ENCODE data around the gene NAA38.

Gene NAA38

DNA sequence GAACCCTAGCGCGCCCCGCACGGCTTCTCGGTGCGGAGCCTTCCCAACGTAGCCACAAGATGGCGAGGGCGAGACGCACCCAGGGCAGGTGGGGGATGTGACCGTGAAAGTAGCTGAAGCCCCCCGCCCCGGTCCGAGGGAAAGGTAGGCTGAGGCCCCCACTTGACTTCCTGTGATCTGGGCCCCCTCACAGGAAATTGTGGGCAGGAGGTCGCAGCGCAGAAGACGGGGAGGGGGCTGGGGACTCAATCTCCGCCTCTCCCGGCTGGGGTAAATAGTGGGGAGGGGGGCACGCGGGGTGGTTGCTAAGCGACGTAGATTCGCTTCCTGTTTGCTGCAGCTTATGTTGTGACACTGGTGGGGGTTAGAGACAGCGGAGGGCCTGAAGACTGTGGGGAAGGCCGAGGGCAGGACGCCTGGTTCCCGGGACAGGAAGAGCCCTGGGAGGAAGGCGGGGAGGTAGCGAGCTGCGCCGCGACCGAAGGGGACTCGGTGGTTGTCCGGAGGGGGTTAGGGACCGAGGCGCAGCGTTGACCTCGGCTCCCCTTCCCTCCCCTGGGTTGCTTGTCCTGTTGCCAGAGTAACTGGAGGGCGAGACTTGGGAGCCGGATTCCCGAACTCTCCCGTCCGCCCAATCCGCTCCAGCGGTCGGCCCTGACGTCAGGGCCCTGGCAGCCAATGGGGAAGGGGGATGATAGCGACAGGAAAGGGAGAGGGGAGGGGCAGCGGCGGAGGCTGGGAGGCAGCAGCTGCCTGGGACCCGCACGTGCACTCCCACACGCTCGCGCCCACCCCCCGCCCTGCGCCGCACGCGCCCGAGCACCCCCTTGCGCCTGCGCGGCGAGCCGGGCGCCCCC lies 22.2 kb downstream of the NAA38 start:
- peak overlapping the region; percentile 100 for H3K27ac ChIP-seq (ENCODE audit: extremely low read depth, low read depth, low read length)
- ChIA-PET POLR2A (interaction anchor here (0.6 to 6.1 kb wide), 15 partner anchors 9 to 338 kb away, joined by 3 to 56 read pairs (median 3); partner anchors contain the start of genes CNTROB, CYB5D1, NAA38 and TMEM88), CTCF (interaction anchor here (0.6 to 3.4 kb wide), 31 partner anchors 8 to 235 kb away, joined by 3 to 16 read pairs (median 4); partner anchors contain the start of gene NAA38)
- TF ChIP-seq, protein P1, sequence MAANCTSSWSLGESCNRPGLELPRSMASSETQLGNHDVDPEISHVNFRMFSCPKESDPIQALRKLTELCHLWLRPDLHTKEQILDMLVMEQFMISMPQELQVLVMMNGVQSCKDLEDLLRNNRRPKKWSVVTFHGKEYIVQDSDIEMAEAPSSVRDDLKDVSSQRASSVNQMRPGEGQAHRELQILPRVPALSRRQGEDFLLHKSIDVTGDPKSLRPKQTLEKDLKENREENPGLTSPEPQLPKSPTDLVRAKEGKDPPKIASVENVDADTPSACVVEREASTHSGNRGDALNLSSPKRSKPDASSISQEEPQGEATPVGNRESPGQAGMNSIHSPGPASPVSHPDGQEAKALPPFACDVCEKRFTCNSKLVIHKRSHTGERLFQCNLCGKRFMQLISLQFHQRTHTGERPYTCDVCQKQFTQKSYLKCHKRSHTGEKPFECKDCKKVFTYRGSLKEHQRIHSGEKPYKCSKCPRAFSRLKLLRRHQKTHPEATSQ (tag by site-specific recombination; IDR thresholded peaks at IDR 0.05), result 0 out of 2 replicates have a peak, but pooled peaks have one; percentile 15
- TF ChIP-seq ZNF654 (tag by site-specific recombination; IDR thresholded peaks at IDR 0.05; ENCODE audit: low read depth) (peak; percentile 66), ZNF707 (tag by site-specific recombination; IDR thresholded peaks at IDR 0.05) (no peak), ZNF558 (tag by site-specific recombination; IDR thresholded peaks at IDR 0.05) (no peak; the same call in 1 of the 2 replicates), ZNF791 (tag by site-specific recombination; IDR thresholded peaks at IDR 0.05) (no peak), ZNF146 (tag by site-specific recombination; IDR thresholded peaks at IDR 0.05) (no peak), ZEB2 (tag by site-specific recombination; IDR thresholded peaks at IDR 0.05) (peak; percentile 93), ZNF214 (tag by site-specific recombination; IDR thresholded peaks at IDR 0.05; ENCODE audit: borderline replicate concordance) (no peak), ZNF510 (tag by site-specific recombination; IDR thresholded peaks at IDR 0.05; ENCODE audit: insufficient replicate concordance) (no peak), GLI4 (tag by site-specific recombination; IDR thresholded peaks at IDR 0.05) (0 out of 2 replicates have a peak, but pooled peaks have one; percentile 32), ZNF394 (tag by site-specific recombination; IDR thresholded peaks at IDR 0.05; ENCODE audit: borderline replicate concordance) (0 out of 2 replicates have a peak, but pooled peaks have one; percentile 43), ZNF138 (tag by site-specific recombination; IDR thresholded peaks at IDR 0.05; ENCODE audit: borderline replicate concordance) (no peak), ZNF501 (tag by site-specific recombination; IDR thresholded peaks at IDR 0.05) (peak; percentile 75), ZNF155 (tag by site-specific recombination; IDR thresholded peaks at IDR 0.05) (no peak), ZFHX2 (tag by site-specific recombination; conservative IDR thresholded peaks at IDR 0.05) (peak; percentile 94), GLIS2 (tag by site-specific recombination; IDR thresholded peaks at IDR 0.05) (peak; percentile 92), ZBTB1 (tag by site-specific recombination; IDR thresholded peaks at IDR 0.05) (peak; percentile 85), ZNF2 (tag by site-specific recombination; IDR thresholded peaks at IDR 0.05) (peak; percentile 71)
- TF ChIP-seq, protein P2, sequence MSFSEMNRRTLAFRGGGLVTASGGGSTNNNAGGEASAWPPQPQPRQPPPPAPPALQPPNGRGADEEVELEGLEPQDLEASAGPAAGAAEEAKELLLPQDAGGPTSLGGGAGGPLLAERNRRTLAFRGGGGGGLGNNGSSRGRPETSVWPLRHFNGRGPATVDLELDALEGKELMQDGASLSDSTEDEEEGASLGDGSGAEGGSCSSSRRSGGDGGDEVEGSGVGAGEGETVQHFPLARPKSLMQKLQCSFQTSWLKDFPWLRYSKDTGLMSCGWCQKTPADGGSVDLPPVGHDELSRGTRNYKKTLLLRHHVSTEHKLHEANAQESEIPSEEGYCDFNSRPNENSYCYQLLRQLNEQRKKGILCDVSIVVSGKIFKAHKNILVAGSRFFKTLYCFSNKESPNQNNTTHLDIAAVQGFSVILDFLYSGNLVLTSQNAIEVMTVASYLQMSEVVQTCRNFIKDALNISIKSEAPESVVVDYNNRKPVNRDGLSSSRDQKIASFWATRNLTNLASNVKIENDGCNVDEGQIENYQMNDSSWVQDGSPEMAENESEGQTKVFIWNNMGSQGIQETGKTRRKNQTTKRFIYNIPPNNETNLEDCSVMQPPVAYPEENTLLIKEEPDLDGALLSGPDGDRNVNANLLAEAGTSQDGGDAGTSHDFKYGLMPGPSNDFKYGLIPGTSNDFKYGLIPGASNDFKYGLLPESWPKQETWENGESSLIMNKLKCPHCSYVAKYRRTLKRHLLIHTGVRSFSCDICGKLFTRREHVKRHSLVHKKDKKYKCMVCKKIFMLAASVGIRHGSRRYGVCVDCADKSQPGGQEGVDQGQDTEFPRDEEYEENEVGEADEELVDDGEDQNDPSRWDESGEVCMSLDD (tag by site-specific recombination; IDR thresholded peaks at IDR 0.05), result peak; percentile 35
- TF ChIP-seq, protein P3, sequence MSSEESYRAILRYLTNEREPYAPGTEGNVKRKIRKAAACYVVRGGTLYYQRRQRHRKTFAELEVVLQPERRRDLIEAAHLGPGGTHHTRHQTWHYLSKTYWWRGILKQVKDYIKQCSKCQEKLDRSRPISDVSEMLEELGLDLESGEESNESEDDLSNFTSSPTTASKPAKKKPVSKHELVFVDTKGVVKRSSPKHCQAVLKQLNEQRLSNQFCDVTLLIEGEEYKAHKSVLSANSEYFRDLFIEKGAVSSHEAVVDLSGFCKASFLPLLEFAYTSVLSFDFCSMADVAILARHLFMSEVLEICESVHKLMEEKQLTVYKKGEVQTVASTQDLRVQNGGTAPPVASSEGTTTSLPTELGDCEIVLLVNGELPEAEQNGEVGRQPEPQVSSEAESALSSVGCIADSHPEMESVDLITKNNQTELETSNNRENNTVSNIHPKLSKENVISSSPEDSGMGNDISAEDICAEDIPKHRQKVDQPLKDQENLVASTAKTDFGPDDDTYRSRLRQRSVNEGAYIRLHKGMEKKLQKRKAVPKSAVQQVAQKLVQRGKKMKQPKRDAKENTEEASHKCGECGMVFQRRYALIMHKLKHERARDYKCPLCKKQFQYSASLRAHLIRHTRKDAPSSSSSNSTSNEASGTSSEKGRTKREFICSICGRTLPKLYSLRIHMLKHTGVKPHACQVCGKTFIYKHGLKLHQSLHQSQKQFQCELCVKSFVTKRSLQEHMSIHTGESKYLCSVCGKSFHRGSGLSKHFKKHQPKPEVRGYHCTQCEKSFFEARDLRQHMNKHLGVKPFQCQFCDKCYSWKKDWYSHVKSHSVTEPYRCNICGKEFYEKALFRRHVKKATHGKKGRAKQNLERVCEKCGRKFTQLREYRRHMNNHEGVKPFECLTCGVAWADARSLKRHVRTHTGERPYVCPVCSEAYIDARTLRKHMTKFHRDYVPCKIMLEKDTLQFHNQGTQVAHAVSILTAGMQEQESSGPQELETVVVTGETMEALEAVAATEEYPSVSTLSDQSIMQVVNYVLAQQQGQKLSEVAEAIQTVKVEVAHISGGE (tag by site-specific recombination; conservative IDR thresholded peaks at IDR 0.05; ENCODE audit: low read depth), result peak; percentile 93
- TF ChIP-seq, protein P4, sequence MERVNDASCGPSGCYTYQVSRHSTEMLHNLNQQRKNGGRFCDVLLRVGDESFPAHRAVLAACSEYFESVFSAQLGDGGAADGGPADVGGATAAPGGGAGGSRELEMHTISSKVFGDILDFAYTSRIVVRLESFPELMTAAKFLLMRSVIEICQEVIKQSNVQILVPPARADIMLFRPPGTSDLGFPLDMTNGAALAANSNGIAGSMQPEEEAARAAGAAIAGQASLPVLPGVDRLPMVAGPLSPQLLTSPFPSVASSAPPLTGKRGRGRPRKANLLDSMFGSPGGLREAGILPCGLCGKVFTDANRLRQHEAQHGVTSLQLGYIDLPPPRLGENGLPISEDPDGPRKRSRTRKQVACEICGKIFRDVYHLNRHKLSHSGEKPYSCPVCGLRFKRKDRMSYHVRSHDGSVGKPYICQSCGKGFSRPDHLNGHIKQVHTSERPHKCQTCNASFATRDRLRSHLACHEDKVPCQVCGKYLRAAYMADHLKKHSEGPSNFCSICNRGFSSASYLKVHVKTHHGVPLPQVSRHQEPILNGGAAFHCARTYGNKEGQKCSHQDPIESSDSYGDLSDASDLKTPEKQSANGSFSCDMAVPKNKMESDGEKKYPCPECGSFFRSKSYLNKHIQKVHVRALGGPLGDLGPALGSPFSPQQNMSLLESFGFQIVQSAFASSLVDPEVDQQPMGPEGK (tag by site-specific recombination; IDR thresholded peaks at IDR 0.05), result peak; percentile 100
- TF ChIP-seq, protein P5, sequence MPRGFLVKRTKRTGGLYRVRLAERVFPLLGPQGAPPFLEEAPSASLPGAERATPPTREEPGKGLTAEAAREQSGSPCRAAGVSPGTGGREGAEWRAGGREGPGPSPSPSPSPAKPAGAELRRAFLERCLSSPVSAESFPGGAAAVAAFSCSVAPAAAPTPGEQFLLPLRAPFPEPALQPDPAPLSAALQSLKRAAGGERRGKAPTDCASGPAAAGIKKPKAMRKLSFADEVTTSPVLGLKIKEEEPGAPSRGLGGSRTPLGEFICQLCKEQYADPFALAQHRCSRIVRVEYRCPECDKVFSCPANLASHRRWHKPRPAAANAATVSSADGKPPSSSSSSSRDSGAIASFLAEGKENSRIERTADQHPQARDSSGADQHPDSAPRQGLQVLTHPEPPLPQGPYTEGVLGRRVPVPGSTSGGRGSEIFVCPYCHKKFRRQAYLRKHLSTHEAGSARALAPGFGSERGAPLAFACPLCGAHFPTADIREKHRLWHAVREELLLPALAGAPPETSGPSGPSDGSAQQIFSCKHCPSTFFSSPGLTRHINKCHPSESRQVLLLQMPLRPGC (tag by site-specific recombination; IDR thresholded peaks at IDR 0.05), result 0 out of 2 replicates have a peak, but pooled peaks have one; percentile 16
- TF ChIP-seq, protein P6, sequence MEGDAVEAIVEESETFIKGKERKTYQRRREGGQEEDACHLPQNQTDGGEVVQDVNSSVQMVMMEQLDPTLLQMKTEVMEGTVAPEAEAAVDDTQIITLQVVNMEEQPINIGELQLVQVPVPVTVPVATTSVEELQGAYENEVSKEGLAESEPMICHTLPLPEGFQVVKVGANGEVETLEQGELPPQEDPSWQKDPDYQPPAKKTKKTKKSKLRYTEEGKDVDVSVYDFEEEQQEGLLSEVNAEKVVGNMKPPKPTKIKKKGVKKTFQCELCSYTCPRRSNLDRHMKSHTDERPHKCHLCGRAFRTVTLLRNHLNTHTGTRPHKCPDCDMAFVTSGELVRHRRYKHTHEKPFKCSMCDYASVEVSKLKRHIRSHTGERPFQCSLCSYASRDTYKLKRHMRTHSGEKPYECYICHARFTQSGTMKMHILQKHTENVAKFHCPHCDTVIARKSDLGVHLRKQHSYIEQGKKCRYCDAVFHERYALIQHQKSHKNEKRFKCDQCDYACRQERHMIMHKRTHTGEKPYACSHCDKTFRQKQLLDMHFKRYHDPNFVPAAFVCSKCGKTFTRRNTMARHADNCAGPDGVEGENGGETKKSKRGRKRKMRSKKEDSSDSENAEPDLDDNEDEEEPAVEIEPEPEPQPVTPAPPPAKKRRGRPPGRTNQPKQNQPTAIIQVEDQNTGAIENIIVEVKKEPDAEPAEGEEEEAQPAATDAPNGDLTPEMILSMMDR (tag by site-specific recombination; IDR thresholded peaks at IDR 0.05), result peak; percentile 97

More for the DNA sequence above, 22.2 kb downstream of the NAA38 start:
- H3K4me3 ChIP-seq (ENCODE audit: low read depth, low read length), result peak overlapping the region; percentile 60
- peaks cover 22% of the 10 kb centered on the region for H3K4me1 ChIP-seq (ENCODE audit: control insufficient read depth, insufficient read depth, low read length)
- H3K36me3 ChIP-seq (ENCODE audit: control insufficient read depth in 2 of 2, insufficient read depth in 1 of 2, low read length in 2 of 2), result no peaks in the 10 kb centered on the region
- no peaks in the 10 kb centered on the region for H3K9me3 ChIP-seq (ENCODE audit: control insufficient read depth, insufficient read depth, low read depth, low read length)

Data from HEK293 (cell line).